Measurements from ENCODE around the gene DKC1.

GRCh38 chrX:154824638-154825037 lies 62.0 kb downstream of the DKC1 start:
- TF ChIP-seq CTCF (IDR thresholded peaks at IDR 0.05) = no peak
- no peak for TF ChIP-seq POLR2A (IDR thresholded peaks at IDR 0.05)
